NT2/D1 (cell line): ENCODE results near the gene MS4A10.

Source experiments
- DNase-seq: peaks from one replicate; pipeline ENCODE4 v3.0.0-alpha.2; 2011; ENCODE audit warnings: low read depth, low spot score
- H3K27me3 ChIP-seq: 2 replicates; pipeline ENCODE4 v1.6.0; 2011; ENCODE audit warnings: mild to moderate bottlenecking; ENCODE audit not compliant: insufficient read length, insufficient read depth
- H3K36me3 ChIP-seq: 2 replicates; pipeline ENCODE4 v1.6.1; 2011; ENCODE audit warnings: mild to moderate bottlenecking, low read length, mixed read lengths; ENCODE audit not compliant: insufficient read depth, insufficient read length
- H3K4me1 ChIP-seq: 2 replicates; pipeline ENCODE4 v1.5.1; 2011; ENCODE audit not compliant: insufficient read depth, insufficient read length
- H3K4me3 ChIP-seq: 2 replicates; pipeline ENCODE4 v1.5.1; 2011; ENCODE audit warnings: low read depth; ENCODE audit not compliant: insufficient read length
- H3K9ac ChIP-seq: 2 replicates; pipeline ENCODE4 v1.6.0; 2011; ENCODE audit warnings: low read depth; ENCODE audit not compliant: insufficient read length
- H3K9me3 ChIP-seq: 2 replicates; pipeline ENCODE4 v1.5.1; 2011; ENCODE audit warnings: mild to moderate bottlenecking, low read length; ENCODE audit not compliant: insufficient read depth
- SUZ12 ChIP-seq: IDR thresholded peaks from 2 replicates; pipeline ENCODE4 v1.6.1; 2011; ENCODE audit not compliant: insufficient read length, insufficient read depth; ENCODE audit errors: extremely low read depth
- YY1 ChIP-seq: IDR thresholded peaks from 2 replicates; pipeline ENCODE4 v1.6.1; 2011; ENCODE audit not compliant: insufficient read length, insufficient read depth
- ZNF274 ChIP-seq: IDR thresholded peaks from 2 replicates; pipeline ENCODE4 v1.6.1; 2011; ENCODE audit warnings: mild to moderate bottlenecking, low read depth, low read length

Gene MS4A10

GRCh38 chr11:60761436-60762190, 23.5 kb upstream of the MS4A10 start:
- DNase-seq = no peak
- no peak overlapping the region for H3K4me3 ChIP-seq
- TF ChIP-seq ZNF274 = no peak
- no peak for TF ChIP-seq SUZ12
- no peak for TF ChIP-seq YY1
- no peaks in the 10 kb centered on the region for H3K4me1 ChIP-seq
- no peak overlapping the region for H3K9ac ChIP-seq
- H3K27me3 ChIP-seq = no peaks in the 10 kb centered on the region
- peaks cover 6% of the 10 kb centered on the region; the same call in 1 of the 2 replicates for H3K9me3 ChIP-seq
- no peaks in the 10 kb centered on the region for H3K36me3 ChIP-seq

- DNase-seq = no peak
- Histone ChIP-seq H3K9ac (no peak overlapping the region), H3K9me3 (no peaks in the 10 kb centered on the region), H3K4me3 (no peak overlapping the region), H3K4me1 (peaks cover 2% of the 10 kb centered on the region), H3K36me3 (no peaks in the 10 kb centered on the region), H3K27me3 (no peaks in the 10 kb centered on the region)
- no peak for TF ChIP-seq SUZ12
- no peak for TF ChIP-seq ZNF274
- TF ChIP-seq YY1 = no peak
Measured at GRCh38 chr11:60762851-60763691, 22.1 kb upstream of the MS4A10 start.

- no peak overlapping the region for H3K4me3 ChIP-seq
- H3K4me1 ChIP-seq = peaks cover 2% of the 10 kb centered on the region
- no peak for DNase-seq
- H3K9ac ChIP-seq = no peak overlapping the region
- H3K27me3 ChIP-seq = no peaks in the 10 kb centered on the region
- TF ChIP-seq ZNF274 (no peak), YY1 (no peak), SUZ12 (no peak)
- no peaks in the 10 kb centered on the region for H3K9me3 ChIP-seq
- no peaks in the 10 kb centered on the region for H3K36me3 ChIP-seq
Measured at GRCh38 chr11:60763692-60764369, 21.3 kb upstream of the MS4A10 start.

GRCh38 chr11:60764879-60765278, 20.3 kb upstream of the MS4A10 start:
- peaks cover 2% of the 10 kb centered on the region for H3K4me1 ChIP-seq
- no peak overlapping the region for H3K4me3 ChIP-seq
- no peak for DNase-seq
- H3K36me3 ChIP-seq = no peaks in the 10 kb centered on the region
- no peaks in the 10 kb centered on the region for H3K27me3 ChIP-seq
- H3K9ac ChIP-seq = no peak overlapping the region
- no peaks in the 10 kb centered on the region for H3K9me3 ChIP-seq
- no peak for TF ChIP-seq SUZ12
- no peak for TF ChIP-seq ZNF274
- TF ChIP-seq YY1 = no peak

- no peak overlapping the region for H3K4me3 ChIP-seq
- TF ChIP-seq YY1 (no peak), SUZ12 (no peak), ZNF274 (no peak)
Measured at GRCh38 chr11:60765355-60765754, 19.8 kb upstream of the MS4A10 start.

GRCh38 chr11:60766547-60766946, 18.6 kb upstream of the MS4A10 start:
- peaks cover 2% of the 10 kb centered on the region for H3K4me1 ChIP-seq
- H3K9me3 ChIP-seq = no peaks in the 10 kb centered on the region
- no peaks in the 10 kb centered on the region for H3K36me3 ChIP-seq
- no peak overlapping the region for H3K4me3 ChIP-seq
- TF ChIP-seq SUZ12 (no peak), YY1 (no peak), ZNF274 (no peak)
- no peak overlapping the region for H3K9ac ChIP-seq
- no peak for DNase-seq
- H3K27me3 ChIP-seq = no peaks in the 10 kb centered on the region

More at GRCh38 chr11:60765355-60765754, 19.8 kb upstream of the MS4A10 start:
- Histone ChIP-seq H3K4me1 (peaks cover 2% of the 10 kb centered on the region), H3K9ac (no peak overlapping the region), H3K36me3 (no peaks in the 10 kb centered on the region), H3K27me3 (no peaks in the 10 kb centered on the region), H3K9me3 (no peaks in the 10 kb centered on the region)
- DNase-seq = no peak

- Histone ChIP-seq H3K9me3 (no peaks in the 10 kb centered on the region), H3K27me3 (no peaks in the 10 kb centered on the region), H3K36me3 (no peaks in the 10 kb centered on the region), H3K9ac (no peak overlapping the region), H3K4me1 (peaks cover 2% of the 10 kb centered on the region), H3K4me3 (no peak overlapping the region)
- no peak for DNase-seq
- TF ChIP-seq SUZ12 (no peak), YY1 (no peak), ZNF274 (no peak)
Measured at GRCh38 chr11:60767388-60767811, 17.7 kb upstream of the MS4A10 start.
